HG03565 (cell line): Measurements from ENCODE around the gene BCAS4.

Source experiments
- ATAC-seq: cut with Tn5 transposase; IDR thresholded peaks from one replicate; pipeline ENCODE4 v1.9.1; 2021; ENCODE audit warnings: mild to moderate bottlenecking, moderate library complexity; ENCODE audit not compliant: unreplicated experiment

BCAS4 gene

GRCh38 chr20:50848846-50849673, 54.2 kb downstream of the BCAS4 start:
- no peak for ATAC-seq

- no peak for ATAC-seq
Observed at GRCh38 chr20:50850721-50851286, 55.9 kb downstream of the BCAS4 start.

GRCh38 chr20:50852085-50852484, 57.2 kb downstream of the BCAS4 start:
- ATAC-seq: no peak

GRCh38 chr20:50854506-50855249, 59.8 kb downstream of the BCAS4 start:
- ATAC-seq: no peak

- ATAC-seq: no peak
Observed at GRCh38 chr20:50855498-50856474, 60.9 kb downstream of the BCAS4 start.

- no peak for ATAC-seq
Observed at GRCh38 chr20:50856475-50857041, 61.7 kb downstream of the BCAS4 start.

GRCh38 chr20:50857348-50857747, 62.5 kb downstream of the BCAS4 start:
- ATAC-seq: no peak

GRCh38 chr20:50858525-50858924, 63.7 kb downstream of the BCAS4 start:
- no peak for ATAC-seq

GRCh38 chr20:50859161-50859560, 64.3 kb downstream of the BCAS4 start:
- ATAC-seq: no peak

GRCh38 chr20:50861012-50861411, 66.2 kb downstream of the BCAS4 start:
- no peak for ATAC-seq

GRCh38 chr20:50862546-50862945, 67.7 kb downstream of the BCAS4 start:
- ATAC-seq: no peak

GRCh38 chr20:50865114-50865513, 70.3 kb downstream of the BCAS4 start:
- no peak for ATAC-seq

GRCh38 chr20:50865591-50865990, 70.7 kb downstream of the BCAS4 start:
- ATAC-seq: no peak

GRCh38 chr20:50866036-50866685, 71.3 kb downstream of the BCAS4 start:
- no peak for ATAC-seq

- no peak for ATAC-seq
Observed at GRCh38 chr20:50866831-50867230, 72.0 kb downstream of the BCAS4 start.

- ATAC-seq: no peak
Observed at GRCh38 chr20:50867805-50868204, 72.9 kb downstream of the BCAS4 start.

GRCh38 chr20:50868509-50869495, 73.9 kb downstream of the BCAS4 start:
- no peak for ATAC-seq

GRCh38 chr20:50870561-50871161, 75.8 kb downstream of the BCAS4 start:
- no peak for ATAC-seq
